IMR-90 (cell line): ENCODE measurements around the gene FAM209B. TPM values are rescaled to one million over a fixed set of nuclear protein-coding genes. Genes with fewer than 3 reads are reported as not detected.

Experiments
- ATAC-seq: fragments of 200-7000 bp; cut with Tn5 transposase; 2 replicates; pipeline ENCODE4 v1.9.1; 2020; ENCODE audit warnings: low read depth, mild to moderate bottlenecking, moderate library complexity
- BruUV-seq: library from RNA; stranded (reverse); fragments of 400-500 nt; replicated peaks from 2 replicates; lab custom pipeline; 2021; lab: Mats Ljungman, UMichigan
- CTCF ChIA-PET: fragments of 300-600 bp; formaldehyde crosslinking; extraction: SDS; loops from one replicate; lab custom pipeline; 2021; ENCODE audit warnings: antibody characterized with exemption; lab: Yijun Ruan, JAX
- POLR2A ChIA-PET: fragments of 300-600 bp; sonication (Branson Sonifier 250); formaldehyde crosslinking; loops from one replicate; lab custom pipeline; 2022; ENCODE audit warnings: antibody characterized with exemption; ENCODE audit not compliant: unreplicated experiment; lab: Charles Lee
- DNase-seq: peaks from one replicate; pipeline ENCODE4 v3.0.0; 2013
- H2AFZ ChIP-seq: replicated peaks from 2 replicates; pipeline ENCODE3; 2013; ENCODE audit warnings: low read length, mild to moderate bottlenecking; ENCODE audit not compliant: poor library complexity
- H2AK5ac ChIP-seq: 2 replicates; pipeline ENCODE4 v1.6.1; 2013; ENCODE audit warnings: low read depth, low read length, inconsistent platforms
- H2AK9ac ChIP-seq: replicated peaks from 2 replicates; pipeline ENCODE3; 2013; ENCODE audit warnings: mild to moderate bottlenecking, low read depth, low read length, moderate library complexity; ENCODE audit not compliant: poor library complexity
- H2BK120ac ChIP-seq: 2 replicates; pipeline ENCODE4 v1.6.1; 2013; ENCODE audit warnings: low read depth, low read length, inconsistent platforms
- H2BK15ac ChIP-seq: 3 replicates; pipeline ENCODE4 v1.6.1; 2013; ENCODE audit warnings: low read depth, low read length, inconsistent platforms
- H2BK20ac ChIP-seq: 2 replicates; pipeline ENCODE4 v1.6.1; 2013; ENCODE audit warnings: low read depth, mild to moderate bottlenecking, inconsistent platforms, low read length, moderate library complexity
- H2BK5ac ChIP-seq: 2 replicates; pipeline ENCODE4 v1.6.1; 2013; ENCODE audit warnings: mild to moderate bottlenecking, low read depth, low read length, inconsistent platforms; ENCODE audit not compliant: poor library complexity, severe bottlenecking
- H3K14ac ChIP-seq: replicated peaks from 2 replicates; pipeline ENCODE4 v1.6.1; 2013; ENCODE audit warnings: low read depth, low read length, inconsistent platforms
- H3K18ac ChIP-seq: 2 replicates; pipeline ENCODE4 v1.6.1; 2013; ENCODE audit warnings: low read depth, low read length, control low read depth
- H3K23ac ChIP-seq: 2 replicates; pipeline ENCODE4 v1.6.1; 2013; ENCODE audit warnings: low read depth, low read length, inconsistent platforms
- H3K27ac ChIP-seq: 2 replicates; pipeline ENCODE4 v1.5.1; 2013; ENCODE audit warnings: mild to moderate bottlenecking, control low read depth, low read length; ENCODE audit not compliant: insufficient read depth
- H3K27me3 ChIP-seq: 2 replicates; pipeline ENCODE4 v1.6.1; 2013; ENCODE audit warnings: low read length; ENCODE audit not compliant: control insufficient read depth, insufficient read depth
- H3K36me3 ChIP-seq: 2 replicates; pipeline ENCODE4 v1.6.1; 2013; ENCODE audit warnings: low read length, mixed read lengths; ENCODE audit not compliant: control insufficient read depth, insufficient read depth
- H3K4ac ChIP-seq: 2 replicates; pipeline ENCODE4 v1.6.1; 2013; ENCODE audit warnings: low read depth, low read length, inconsistent platforms
- H3K4me1 ChIP-seq: 2 replicates; pipeline ENCODE4 v1.6.1; 2013; ENCODE audit warnings: low read length, mixed read lengths; ENCODE audit not compliant: control insufficient read depth, insufficient read depth
- H3K4me2 ChIP-seq: 2 replicates; pipeline ENCODE4 v1.6.1; 2013; ENCODE audit warnings: low read depth, mild to moderate bottlenecking, control low read depth, low read length, moderate library complexity
- H3K4me3 ChIP-seq: 2 replicates; pipeline ENCODE4 v1.5.1; 2013; ENCODE audit warnings: low read depth, mild to moderate bottlenecking, control low read depth, low read length, moderate library complexity; ENCODE audit not compliant: insufficient read depth
- H3K56ac ChIP-seq: 2 replicates; pipeline ENCODE4 v1.6.1; 2013; ENCODE audit warnings: low read length, inconsistent platforms; ENCODE audit not compliant: insufficient read depth; ENCODE audit errors: extremely low read depth
- H3K79me1 ChIP-seq, 2 experiments: 2 replicates each; pipeline ENCODE4 v1.6.1; 2013; ENCODE audit warnings: low read length in 2 of 2, inconsistent platforms in 1 of 2, low read depth in 1 of 2
- H3K9ac ChIP-seq: 2 replicates; pipeline ENCODE4 v1.6.1; 2013; ENCODE audit warnings: low read depth, low read length, control low read depth
- H3K9me1 ChIP-seq: 2 replicates; pipeline ENCODE4 v1.6.1; 2013; ENCODE audit warnings: low read length, inconsistent platforms; ENCODE audit not compliant: insufficient read depth
- H3K9me3 ChIP-seq: 2 replicates; pipeline ENCODE4 v1.6.1; 2013; ENCODE audit warnings: low read length; ENCODE audit not compliant: control insufficient read depth, insufficient read depth
- H4K20me1 ChIP-seq: 2 replicates; pipeline ENCODE4 v1.6.1; 2013; ENCODE audit warnings: low read length, inconsistent platforms; ENCODE audit not compliant: insufficient read depth
- H4K5ac ChIP-seq: 2 replicates; pipeline ENCODE4 v1.6.1; 2013; ENCODE audit warnings: mild to moderate bottlenecking, low read depth, low read length, control low read depth
- H4K8ac ChIP-seq, 2 experiments: 2 replicates each; pipeline ENCODE4 v1.6.1; 2013; ENCODE audit warnings: low read depth in 2 of 2, low read length in 2 of 2, control low read depth in 1 of 2, inconsistent platforms in 1 of 2
- H4K91ac ChIP-seq: 2 replicates; pipeline ENCODE4 v1.6.1; 2013; ENCODE audit warnings: low read depth, low read length, inconsistent platforms; ENCODE audit not compliant: insufficient read depth
- BHLHE40 ChIP-seq: fragments of 150-350 bp; IDR thresholded peaks from 2 replicates; pipeline ENCODE4 v1.6.1; 2016; ENCODE audit warnings: mild to moderate bottlenecking, low read depth, low read length
- CEBPB ChIP-seq: IDR thresholded peaks from 2 replicates; pipeline ENCODE4 v1.6.1; 2012; ENCODE audit warnings: low read depth, low read length, improper control_type of control experiment
- CHD1 ChIP-seq: IDR thresholded peaks from 2 replicates; pipeline ENCODE4 v1.6.1; 2012; ENCODE audit warnings: low read depth, low read length, improper control_type of control experiment
- CTCF ChIP-seq: conservative IDR thresholded peaks from 2 replicates; pipeline ENCODE4 v1.5.1; 2012; ENCODE audit warnings: mild to moderate bottlenecking, low read depth, low read length, improper control_type of control experiment
- FOS ChIP-seq: fragments of 150-350 bp; IDR thresholded peaks from 2 replicates; pipeline ENCODE4 v1.6.1; 2016; ENCODE audit warnings: low read depth, low read length
- MAFK ChIP-seq: IDR thresholded peaks from 2 replicates; pipeline ENCODE4 v1.6.1; 2012; ENCODE audit warnings: low read depth, low read length, improper control_type of control experiment
- MAZ ChIP-seq: IDR thresholded peaks from 2 replicates; pipeline ENCODE4 v1.6.1; 2012; ENCODE audit warnings: low read depth, mild to moderate bottlenecking, low read length, improper control_type of control experiment, moderate library complexity, borderline replicate concordance
- MXI1 ChIP-seq: IDR thresholded peaks from 2 replicates; pipeline ENCODE4 v1.6.1; 2012; ENCODE audit warnings: low read depth, mild to moderate bottlenecking, low read length, moderate library complexity, borderline replicate concordance
- NFE2L2 ChIP-seq: fragments of 150-350 bp; IDR thresholded peaks from 2 replicates; pipeline ENCODE4 v1.6.1; 2016; ENCODE audit warnings: low read depth, mild to moderate bottlenecking, low read length
- POLR2A ChIP-seq: IDR thresholded peaks from 2 replicates; pipeline ENCODE4 v1.6.1; 2012; ENCODE audit warnings: mild to moderate bottlenecking, low read depth, low read length
- RAD21 ChIP-seq: IDR thresholded peaks from 2 replicates; pipeline ENCODE4 v1.6.1; 2012; ENCODE audit warnings: low read length, improper control_type of control experiment
- RCOR1 ChIP-seq: IDR thresholded peaks from 2 replicates; pipeline ENCODE4 v1.6.1; 2012; ENCODE audit warnings: mild to moderate bottlenecking, low read length, improper control_type of control experiment; ENCODE audit not compliant: insufficient replicate concordance
- RFX5 ChIP-seq: IDR thresholded peaks from 2 replicates; pipeline ENCODE4 v1.8.0; 2012; ENCODE audit warnings: low read depth, mild to moderate bottlenecking, low read length, moderate library complexity
- SMC3 ChIP-seq: fragments of 150-350 bp; IDR thresholded peaks from 2 replicates; pipeline ENCODE4 v1.6.1; 2016; ENCODE audit warnings: low read depth, mild to moderate bottlenecking, antibody characterized with exemption, low read length, moderate library complexity
- WGBS, 2 experiments: methylation state at CpG; one replicate each; pipeline versions ENCODE4 v1.1.5 to v1.1.7; 2013; ENCODE audit warnings: missing lambda C conversion rate in 2 of 2; ENCODE audit not compliant: insufficient read length in 1 of 2; ENCODE audit errors: extremely low coverage in 2 of 2; 5-methylcytosine and 5-hydroxymethylcytosine counted together
- dilution Hi-C: fragments of 300-500 bp; cut with HindIII; formaldehyde crosslinking; loops from one replicate; pipeline ENCODE4 v1.14.3; 2018; ENCODE audit warnings: low sequenced_read_pairs; ENCODE audit not compliant: unreplicated experiment
- in situ Hi-C: fragments of 300-500 bp; cut with MboI; formaldehyde crosslinking; loops from 3 replicates; pipeline ENCODE4 v1.14.3; 2019; ENCODE audit warnings: low sequenced_read_pairs, inconsistent platforms, mixed read lengths
- intact Hi-C: fragments of 100-400 bp; cut with micrococcal nuclease; formaldehyde crosslinking; loops from 2 replicates; pipeline ENCODE4 v1.10.0; 2022
- polyA plus RNA-seq, 3 experiments: library from polyadenylated mRNA; depleted of rRNA; stranded (reverse); fragments of >200 nt; gene quantifications; 2 replicates each; pipeline ENCODE4 v1.2.3, GENCODE V29; 2012; ENCODE audit warnings: low replicate concordance in 1 of 3
- total RNA-seq: library from RNA; depleted of rRNA; stranded (reverse); fragments of >200 nt; gene quantifications from 2 replicates; pipeline ENCODE4 v1.2.3, GENCODE V29; 2012
- TF ChIP-seq, protein P1 (sequence below): fragments of 150-350 bp; IDR thresholded peaks from 2 replicates; pipeline ENCODE4 v1.6.1; 2017; ENCODE audit warnings: mild to moderate bottlenecking, antibody characterized with exemption, low read length, low read depth
- TF ChIP-seq, protein P2 (sequence below): fragments of 150-350 bp; IDR thresholded peaks from 2 replicates; pipeline ENCODE4 v1.6.1; 2016; ENCODE audit warnings: low read depth, mild to moderate bottlenecking, low read length, moderate library complexity, borderline replicate concordance

Gene FAM209B
- total and polyA plus RNA-seq, 2 of the 4 experiments (the other 2 are of a cell fraction), result 0.24 TPM; not detected in 1

DNA sequence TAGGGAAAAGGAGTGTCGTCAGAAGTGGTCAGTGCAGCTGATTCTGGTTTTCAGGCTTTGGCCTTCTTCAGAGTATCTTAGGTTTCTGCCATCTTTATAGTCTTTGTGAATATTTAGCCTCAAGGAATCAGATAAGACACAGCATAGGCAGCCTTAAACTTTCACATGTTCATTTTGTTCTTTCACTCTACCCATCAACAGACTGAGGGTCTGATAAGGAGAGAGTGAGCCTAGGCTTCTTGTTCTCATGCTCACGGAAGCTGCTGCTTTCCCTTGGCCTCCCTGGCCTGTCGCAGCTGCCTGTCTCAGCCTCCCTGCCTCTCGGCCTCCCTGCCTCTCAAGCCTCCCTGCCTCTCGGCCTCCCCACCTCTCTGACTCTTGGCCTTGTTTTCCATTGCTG, 44.5 kb upstream of the FAM209B start:
- Histone ChIP-seq H3K23ac (no peak overlapping the region), H4K91ac (no peak overlapping the region), H3K4me2 (no peak overlapping the region), H3K9ac (no peak overlapping the region), H3K18ac (no peak overlapping the region), H3K9me3 (no peaks in the 10 kb centered on the region), H3K4ac (no peak overlapping the region), H3K27ac (no peak overlapping the region), H3K27me3 (no peaks in the 10 kb centered on the region), H2BK5ac (no peak overlapping the region), H3K56ac (no peak overlapping the region), H3K4me1 (peaks cover 2% of the 10 kb centered on the region; the same call in 1 of the 2 replicates), H3K79me1 (peaks cover 29 to 40% of the 10 kb centered on the region in 2 experiments), H2BK20ac (no peak overlapping the region), H2AFZ (no peak overlapping the region), H3K4me3 (no peak overlapping the region), H4K5ac (no peak overlapping the region), H4K8ac (no peak overlapping the region), H4K20me1 (peaks cover 6% of the 10 kb centered on the region), H3K14ac (no peak overlapping the region), H3K36me3 (peaks cover 48% of the 10 kb centered on the region), H2BK120ac (no peak overlapping the region), H2BK15ac (no peak overlapping the region), H3K9me1 (no peaks in the 10 kb centered on the region), H2AK9ac (no peak overlapping the region), H2AK5ac (no peak overlapping the region)
- ATAC-seq, result no peak
- TF ChIP-seq MXI1 (no peak), MAZ (no peak), MAFK (no peak), CHD1 (no peak), BHLHE40 (no peak), RFX5 (no peak), CTCF (no peak), RCOR1 (no peak), NFE2L2 (no peak), FOS (no peak), SMC3 (no peak), RAD21 (no peak), CEBPB (no peak), POLR2A (no peak)
- TF ChIP-seq, protein P1, sequence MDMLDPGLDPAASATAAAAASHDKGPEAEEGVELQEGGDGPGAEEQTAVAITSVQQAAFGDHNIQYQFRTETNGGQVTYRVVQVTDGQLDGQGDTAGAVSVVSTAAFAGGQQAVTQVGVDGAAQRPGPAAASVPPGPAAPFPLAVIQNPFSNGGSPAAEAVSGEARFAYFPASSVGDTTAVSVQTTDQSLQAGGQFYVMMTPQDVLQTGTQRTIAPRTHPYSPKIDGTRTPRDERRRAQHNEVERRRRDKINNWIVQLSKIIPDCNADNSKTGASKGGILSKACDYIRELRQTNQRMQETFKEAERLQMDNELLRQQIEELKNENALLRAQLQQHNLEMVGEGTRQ, result no peak
- TF ChIP-seq, protein P2, sequence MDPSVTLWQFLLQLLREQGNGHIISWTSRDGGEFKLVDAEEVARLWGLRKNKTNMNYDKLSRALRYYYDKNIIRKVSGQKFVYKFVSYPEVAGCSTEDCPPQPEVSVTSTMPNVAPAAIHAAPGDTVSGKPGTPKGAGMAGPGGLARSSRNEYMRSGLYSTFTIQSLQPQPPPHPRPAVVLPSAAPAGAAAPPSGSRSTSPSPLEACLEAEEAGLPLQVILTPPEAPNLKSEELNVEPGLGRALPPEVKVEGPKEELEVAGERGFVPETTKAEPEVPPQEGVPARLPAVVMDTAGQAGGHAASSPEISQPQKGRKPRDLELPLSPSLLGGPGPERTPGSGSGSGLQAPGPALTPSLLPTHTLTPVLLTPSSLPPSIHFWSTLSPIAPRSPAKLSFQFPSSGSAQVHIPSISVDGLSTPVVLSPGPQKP, result no peak
- no peak for DNase-seq
- in situ Hi-C loops, result no loop called here
- CTCF ChIA-PET, result no interaction called here
- intact Hi-C loops, result no loop called here
- 76% methylated on average over 3 of the region's 5 CpGs; no CpG with 5 or more reads in 1 of the 2 experiments for WGBS, 2 experiments
- POLR2A ChIA-PET, result no interaction called here
- BruUV-seq, result no TSS peak
- dilution Hi-C loops, result no loop called here
